Neural progenitor cell (in vitro differentiated cells): Measurements from ENCODE around the gene ENOX2.

Source experiments
- CTCF ChIP-seq: fragments of 200-600 bp; sonication (generic); IDR thresholded peaks from 2 replicates; pipeline ENCODE4 v1.5.1; 2017; ENCODE audit warnings: antibody characterized with exemption, mild to moderate bottlenecking
- EZH2phosphoT487 ChIP-seq: fragments of 200-600 bp; sonication (generic); IDR thresholded peaks from 2 replicates; pipeline ENCODE4 v1.6.1; 2017; ENCODE audit warnings: antibody characterized with exemption

- TF ChIP-seq CTCF (no peak), EZH2phosphoT487 (no peak)
Observed at GRCh38 chrX:130770615-130771014, 132.4 kb downstream of the ENOX2 start.
